ENCODE data around the gene CHURC1. TPM values are rescaled to one million over a fixed set of nuclear protein-coding genes. Genes with fewer than 3 reads are reported as not detected.

Gene CHURC1
- total and polyA plus RNA-seq, 2 of the 4 experiments (the other 2 are of a cell fraction) = 38.0 to 69.5 TPM

GRCh38 chr14:64865109-64865508 is 49.1 kb upstream of the CHURC1 start:
- TF ChIP-seq CTCF (conservative IDR thresholded peaks at IDR 0.05; ENCODE audit: low read depth, low read length) = no peak
- no peak for TF ChIP-seq POLR2A (IDR thresholded peaks at IDR 0.05; ENCODE audit: low read depth, low read length)
- TF ChIP-seq RAD21 (IDR thresholded peaks at IDR 0.05; ENCODE audit: low read length) = no peak
- no peak for TF ChIP-seq ELK1 (IDR thresholded peaks at IDR 0.05; ENCODE audit: borderline replicate concordance, low read depth, low read length)
- TF ChIP-seq USF2 (IDR thresholded peaks at IDR 0.05; ENCODE audit: low read depth, low read length) = no peak
- DNase-seq (no peak), ATAC-seq (ENCODE audit: low read depth) (no peak)
- H3K27me3 ChIP-seq (ENCODE audit: control insufficient read depth, insufficient read depth, low read length) = peaks cover 66% of the 10 kb centered on the region
- no TSS peak for BruUV-seq (replicated peaks)
- H2BK20ac ChIP-seq (ENCODE audit: low read depth, low read length) = no peak overlapping the region
- H4K5ac ChIP-seq (ENCODE audit: low read depth, low read length) = no peak overlapping the region
- H3K9ac ChIP-seq (ENCODE audit: low read depth, low read length) = no peak overlapping the region
- in situ Hi-C loops (cut with MboI; ENCODE audit: low sequenced_read_pairs) (no loop called here), intact Hi-C loops (cut with micrococcal nuclease) (no loop called here), dilution Hi-C loops (cut with HindIII; ENCODE audit: low sequenced_read_pairs, unreplicated experiment) (no loop called here)
- no peak overlapping the region for H4K8ac ChIP-seq (ENCODE audit: low read depth in 2 of 2, low read length in 2 of 2)
- no peak overlapping the region for H3K56ac ChIP-seq (ENCODE audit: extremely low read depth, insufficient read depth, low read length)
- H3K14ac ChIP-seq (replicated peaks; ENCODE audit: low read depth, low read length) = no peak overlapping the region
- H3K4me1 ChIP-seq (ENCODE audit: control insufficient read depth, insufficient read depth, low read length) = no peaks in the 10 kb centered on the region
- no peaks in the 10 kb centered on the region for H3K9me1 ChIP-seq (ENCODE audit: insufficient read depth, low read length)
- no peak overlapping the region for H3K4me2 ChIP-seq (ENCODE audit: low read depth, low read length)
- no peak overlapping the region for H2BK15ac ChIP-seq (ENCODE audit: low read depth, low read length)
- POLR2A ChIA-PET (ENCODE audit: unreplicated experiment) = no interaction called here
- no peak overlapping the region for H2BK5ac ChIP-seq (ENCODE audit: low read depth, low read length, poor library complexity, severe bottlenecking)
- no peaks in the 10 kb centered on the region for H3K79me1 ChIP-seq (ENCODE audit: low read depth in 1 of 2, low read length in 2 of 2)
- H3K23ac ChIP-seq (ENCODE audit: low read depth, low read length) = no peak overlapping the region
- H2AK5ac ChIP-seq (ENCODE audit: low read depth, low read length) = no peak overlapping the region
- CTCF ChIA-PET = no interaction called here
- H4K20me1 ChIP-seq (ENCODE audit: insufficient read depth, low read length) = no peaks in the 10 kb centered on the region
- H3K27ac ChIP-seq (ENCODE audit: insufficient read depth, low read length) = no peak overlapping the region
- H3K18ac ChIP-seq (ENCODE audit: low read depth, low read length) = no peak overlapping the region
- H3K36me3 ChIP-seq (ENCODE audit: control insufficient read depth, insufficient read depth, low read length) = no peaks in the 10 kb centered on the region
- WGBS, 2 experiments (ENCODE audit: extremely low coverage in 2 of 2, insufficient read length in 1 of 2) = 57% methylated on average over 1 of the region's 6 CpGs; no CpG with 5 or more reads in 1 of the 2 experiments
- no peak overlapping the region for H2AK9ac ChIP-seq (replicated peaks; ENCODE audit: low read depth, low read length, poor library complexity)
- H3K4ac ChIP-seq (ENCODE audit: low read depth, low read length) = no peak overlapping the region
- H3K9me3 ChIP-seq (ENCODE audit: control insufficient read depth, insufficient read depth, low read length) = 0 out of 2 replicates have a peak, but pooled peaks cover under 1% of the 10 kb centered on the region
- no peak overlapping the region for H2AFZ ChIP-seq (replicated peaks; ENCODE audit: low read length, poor library complexity)
- no peak overlapping the region for H3K4me3 ChIP-seq (ENCODE audit: insufficient read depth, low read depth, low read length)
- no peak overlapping the region for H2BK120ac ChIP-seq (ENCODE audit: low read depth, low read length)
- H4K91ac ChIP-seq (ENCODE audit: insufficient read depth, low read depth, low read length) = no peak overlapping the region
